Natural killer cell (primary cell): ENCODE results near the gene STAT5A. TPM values are rescaled to one million over a fixed set of nuclear protein-coding genes. Genes with fewer than 3 reads are reported as not detected.

Experiments used
- ATAC-seq, 3 donors: fragments of 150-1000 bp in 2 of 3; fragments of 200-7000 bp in 1 of 3; cut with Tn5 transposase; 1 replicate in 1 of 3; 2 replicates in 2 of 3; pipeline ENCODE4 v1.10.0; 2021; ENCODE audit warnings: mild to moderate bottlenecking in 2 of 3, moderate library complexity in 2 of 3
- DNase-seq, 2 donors: peaks; one replicate each; pipeline versions ENCODE4 v3.0.0 to v3.0.0-alpha.2; 2013 to 2021; ENCODE audit warnings: mixed read lengths in 1 of 2
- H3K27ac ChIP-seq: one replicate; pipeline ENCODE4 v1.5.1; 2013; ENCODE audit warnings: mild to moderate bottlenecking, low read length
- H3K27me3 ChIP-seq: one replicate; pipeline ENCODE4 v1.6.1; 2013; ENCODE audit warnings: low read length; ENCODE audit not compliant: control insufficient read depth, insufficient read depth
- H3K36me3 ChIP-seq: one replicate; pipeline ENCODE4 v1.6.1; 2013; ENCODE audit warnings: low read length; ENCODE audit not compliant: control insufficient read depth, insufficient read depth
- H3K4me1 ChIP-seq: one replicate; pipeline ENCODE4 v1.6.1; 2013; ENCODE audit warnings: low read length; ENCODE audit not compliant: control insufficient read depth, insufficient read depth
- H3K4me3 ChIP-seq: one replicate; pipeline ENCODE4 v1.5.1; 2013; ENCODE audit warnings: low read length
- H3K9me3 ChIP-seq: one replicate; pipeline ENCODE4 v1.6.1; 2013; ENCODE audit warnings: low read length; ENCODE audit not compliant: control insufficient read depth, insufficient read depth
- H3K27ac Mint-ChIP-seq, 2 donors: one replicate each; pipeline ENCODE4 v1.8.0; 2022; ENCODE audit warnings: mild to moderate bottlenecking in 2 of 2, mixed read lengths in 2 of 2, moderate library complexity in 1 of 2
- H3K27me3 Mint-ChIP-seq, 2 donors: one replicate each; pipeline ENCODE4 v1.8.0; 2022; ENCODE audit warnings: low read depth in 2 of 2, mixed read lengths in 2 of 2
- H3K36me3 Mint-ChIP-seq: one replicate; pipeline ENCODE4 v1.8.0; 2022; ENCODE audit warnings: mixed read lengths
- H3K4me1 Mint-ChIP-seq, 2 donors: one replicate each; pipeline ENCODE4 v1.8.0; 2022; ENCODE audit warnings: mixed read lengths in 2 of 2
- H3K4me3 Mint-ChIP-seq: one replicate; pipeline ENCODE4 v1.8.0; 2022; ENCODE audit warnings: mild to moderate bottlenecking, moderate library complexity, mixed read lengths
- H3K9me3 Mint-ChIP-seq, 2 donors: one replicate each; pipeline ENCODE4 v1.8.0; 2022; ENCODE audit warnings: mixed read lengths in 2 of 2
- CTCF ChIP-seq: fragments of 200-600 bp; IDR thresholded peaks from one replicate; pipeline ENCODE4 v1.8.0; 2022; ENCODE audit warnings: antibody characterized with exemption
- WGBS: methylation state at CpG from one replicate; pipeline ENCODE4 v1.1.7; 2013; ENCODE audit warnings: missing lambda C conversion rate; ENCODE audit not compliant: insufficient coverage; 5-methylcytosine and 5-hydroxymethylcytosine counted together
- intact Hi-C: fragments of 100-400 bp; cut with micrococcal nuclease; formaldehyde crosslinking; loops from one replicate; pipeline ENCODE4 v1.14.2; 2022
- total RNA-seq, 4 donors: library from RNA; stranded (reverse); fragments of 120-200 nt in 1 of 4; gene quantifications; one replicate each; pipeline versions ENCODE4 v1.2.3 to v1.2.4, GENCODE V29; 2013 to 2022

The STAT5A gene
- total RNA-seq, 3 donors from 2014 or later (not counting 1 experiment from before 2014, with no cell fraction given) = 112 to 135 (median 117) TPM

GRCh38 chr17:42325026-42325425, 36.7 kb downstream of the STAT5A start:
- Mint-ChIP-seq H3K27me3 (no peaks in the 10 kb centered on the region), H3K27ac (no peak overlapping the region), H3K9me3 (no peaks in the 10 kb centered on the region), H3K4me1 (peaks cover 8 to 14% of the 10 kb centered on the region in 2 donors), H3K4me3 (no peak overlapping the region), H3K36me3 (peaks cover 11% of the 10 kb centered on the region)
- no peak for DNase-seq
- Histone ChIP-seq H3K27me3 (no peaks in the 10 kb centered on the region), H3K27ac (no peak overlapping the region), H3K4me1 (peaks cover 9% of the 10 kb centered on the region), H3K9me3 (no peaks in the 10 kb centered on the region), H3K4me3 (no peak overlapping the region), H3K36me3 (peaks cover 72% of the 10 kb centered on the region)
- intact Hi-C loops = no loop called here
- WGBS = 92% methylated on average over 7 of the region's 7 CpGs
- TF ChIP-seq CTCF = no peak
- no peak for ATAC-seq

GRCh38 chr17:42329025-42329976, 41.0 kb downstream of the STAT5A start:
- intact Hi-C loops = no loop called here
- no peaks in the 10 kb centered on the region for H3K9me3 ChIP-seq
- peaks cover 70% of the 10 kb centered on the region for H3K36me3 ChIP-seq
- WGBS = 97% methylated on average over 10 of the region's 11 CpGs
- DNase-seq (no peak), ATAC-seq (no peak)
- no peaks in the 10 kb centered on the region for H3K4me1 ChIP-seq
- Mint-ChIP-seq H3K27ac (no peak overlapping the region), H3K9me3 (no peaks in the 10 kb centered on the region), H3K36me3 (peaks cover 14% of the 10 kb centered on the region), H3K4me3 (no peak overlapping the region), H3K4me1 (no peaks in the 10 kb centered on the region), H3K27me3 (no peaks in the 10 kb centered on the region)
- H3K27me3 ChIP-seq = no peaks in the 10 kb centered on the region
- no peak overlapping the region for H3K27ac ChIP-seq
- TF ChIP-seq CTCF = no peak
- H3K4me3 ChIP-seq = no peak overlapping the region

- Histone ChIP-seq H3K36me3 (peaks cover 74% of the 10 kb centered on the region), H3K9me3 (no peaks in the 10 kb centered on the region), H3K4me3 (no peak overlapping the region), H3K4me1 (peaks cover 4% of the 10 kb centered on the region), H3K27me3 (no peaks in the 10 kb centered on the region), H3K27ac (no peak overlapping the region)
- no peaks in the 10 kb centered on the region for H3K9me3 Mint-ChIP-seq
- no peak for DNase-seq
- H3K36me3 Mint-ChIP-seq = peaks cover 20% of the 10 kb centered on the region
- no peak for ATAC-seq
- intact Hi-C loops = no loop called here
- no peak overlapping the region for H3K4me3 Mint-ChIP-seq
- no peaks in the 10 kb centered on the region for H3K27me3 Mint-ChIP-seq
- no peak for TF ChIP-seq CTCF
- 78% methylated on average over 1 of the region's 1 CpG for WGBS
- H3K27ac Mint-ChIP-seq = no peak overlapping the region
- H3K4me1 Mint-ChIP-seq = no peaks in the 10 kb centered on the region
These were observed 44.8 kb downstream of the STAT5A start for GRCh38 chr17:42333053-42333452.
